RWPE1 (cell line): ENCODE measurements around the gene DPYSL4.

Experiments used
- CTCF ChIA-PET: fragments of 350-600 bp; sonication (Branson Sonifier 250); formaldehyde crosslinking; extraction: SDS; loops from one replicate; lab custom pipeline; 2021; lab: Yijun Ruan, JAX
- POLR2A ChIA-PET: fragments of 400-600 bp; formaldehyde crosslinking; extraction: SDS; loops from one replicate; lab custom pipeline; 2020; ENCODE audit warnings: antibody characterized with exemption; ENCODE audit not compliant: low non-redundant PET; lab: Yijun Ruan, JAX
- DNase-seq: peaks from one replicate; pipeline ENCODE4 v3.0.0; 2012; ENCODE audit warnings: low spot score
- H3K27ac ChIP-seq: fragments of 450-650 bp; 2 replicates; pipeline ENCODE4 v1.5.1; 2017
- TF ChIP-seq, protein P1 (sequence below): fragments of 450-650 bp; conservative IDR thresholded peaks from 2 replicates; pipeline ENCODE4 v1.5.1; 2017; ENCODE audit warnings: low read depth, mild to moderate bottlenecking

The DPYSL4 gene

GRCh38 chr10:132229834-132230556, 43.2 kb downstream of the DPYSL4 start:
- CTCF ChIA-PET: interaction anchor here (1.0 kb wide), 1 partner anchor 14 kb away, joined by 3 read pairs; no protein-coding TSS in a partner anchor
- POLR2A ChIA-PET: no interaction called here
- TF ChIP-seq, protein P1, sequence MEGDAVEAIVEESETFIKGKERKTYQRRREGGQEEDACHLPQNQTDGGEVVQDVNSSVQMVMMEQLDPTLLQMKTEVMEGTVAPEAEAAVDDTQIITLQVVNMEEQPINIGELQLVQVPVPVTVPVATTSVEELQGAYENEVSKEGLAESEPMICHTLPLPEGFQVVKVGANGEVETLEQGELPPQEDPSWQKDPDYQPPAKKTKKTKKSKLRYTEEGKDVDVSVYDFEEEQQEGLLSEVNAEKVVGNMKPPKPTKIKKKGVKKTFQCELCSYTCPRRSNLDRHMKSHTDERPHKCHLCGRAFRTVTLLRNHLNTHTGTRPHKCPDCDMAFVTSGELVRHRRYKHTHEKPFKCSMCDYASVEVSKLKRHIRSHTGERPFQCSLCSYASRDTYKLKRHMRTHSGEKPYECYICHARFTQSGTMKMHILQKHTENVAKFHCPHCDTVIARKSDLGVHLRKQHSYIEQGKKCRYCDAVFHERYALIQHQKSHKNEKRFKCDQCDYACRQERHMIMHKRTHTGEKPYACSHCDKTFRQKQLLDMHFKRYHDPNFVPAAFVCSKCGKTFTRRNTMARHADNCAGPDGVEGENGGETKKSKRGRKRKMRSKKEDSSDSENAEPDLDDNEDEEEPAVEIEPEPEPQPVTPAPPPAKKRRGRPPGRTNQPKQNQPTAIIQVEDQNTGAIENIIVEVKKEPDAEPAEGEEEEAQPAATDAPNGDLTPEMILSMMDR: no peak
- DNase-seq: no peak
- H3K27ac ChIP-seq: no peak overlapping the region

GRCh38 chr10:132230557-132231210, 43.9 kb downstream of the DPYSL4 start:
- no peak overlapping the region for H3K27ac ChIP-seq
- POLR2A ChIA-PET: no interaction called here
- TF ChIP-seq, protein P1: no peak
- CTCF ChIA-PET: interaction anchor here (1.0 kb wide), 1 partner anchor 14 kb away, joined by 3 read pairs; no protein-coding TSS in a partner anchor
- no peak for DNase-seq

GRCh38 chr10:132231656-132232022, 44.9 kb downstream of the DPYSL4 start:
- TF ChIP-seq, protein P1: no peak
- no peak for DNase-seq

DNA sequence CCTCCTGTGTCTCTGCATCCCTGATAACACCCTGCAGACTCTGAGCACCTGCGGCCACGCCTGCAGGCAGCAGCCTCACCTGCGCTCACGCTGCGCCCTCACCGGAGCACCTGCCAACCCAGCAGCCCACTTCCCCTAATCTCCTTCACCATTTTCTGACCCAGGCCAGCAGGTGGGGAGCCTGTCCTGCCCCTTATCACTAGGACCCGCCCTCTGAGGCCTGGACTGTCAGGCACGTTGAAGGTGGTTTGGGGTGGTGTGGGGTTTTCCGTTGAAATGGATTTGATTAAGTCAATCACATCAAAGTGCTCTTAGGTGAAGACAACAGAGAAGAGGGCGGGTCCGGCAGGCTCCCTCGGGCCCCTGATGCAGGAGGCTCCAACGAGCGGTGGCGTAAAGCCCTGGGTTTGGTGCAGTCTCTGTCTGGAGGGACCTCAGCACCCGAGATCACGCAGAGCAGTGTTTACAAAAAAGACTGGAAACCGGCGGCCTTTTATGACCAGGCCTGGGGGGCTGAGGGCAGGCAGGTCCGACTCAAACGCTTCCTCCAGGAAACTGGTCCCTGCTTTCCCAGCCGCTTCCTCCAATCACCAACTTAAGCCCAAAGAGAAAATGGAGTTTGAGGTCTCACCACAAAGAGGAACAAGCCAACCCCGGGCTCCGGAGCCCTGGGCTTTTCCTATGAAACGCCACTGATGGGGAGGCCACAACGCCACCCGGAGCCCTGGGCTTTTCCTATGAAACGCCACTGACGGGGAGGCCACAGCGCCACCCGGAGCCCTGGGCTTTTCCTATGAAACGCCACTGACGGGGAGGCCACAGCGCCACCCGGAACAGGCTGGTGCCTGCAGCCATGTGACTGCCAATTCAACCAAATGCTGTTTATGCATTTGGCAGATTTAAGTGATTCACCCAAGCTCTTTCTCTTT, 45.5 kb downstream of the DPYSL4 start:
- ChIA-PET CTCF (interaction anchor here (0.6 to 0.8 kb wide), 2 partner anchors 121 to 224 kb away, joined by 3 read pairs; no protein-coding TSS in a partner anchor), POLR2A (no interaction called here)
- H3K27ac ChIP-seq: no peak overlapping the region
- TF ChIP-seq, protein P1: no peak
- DNase-seq: no peak

More at GRCh38 chr10:132231656-132232022, 44.9 kb downstream of the DPYSL4 start:
- CTCF ChIA-PET: interaction anchor here (0.6 kb wide), 1 partner anchor 122 kb away, joined by 3 read pairs; no protein-coding TSS in a partner anchor
- H3K27ac ChIP-seq: no peak overlapping the region
- POLR2A ChIA-PET: no interaction called here

GRCh38 chr10:132232981-132233380, 46.2 kb downstream of the DPYSL4 start:
- no peak for DNase-seq
- ChIA-PET CTCF (interaction anchor here (0.8 kb wide), 1 partner anchor 224 kb away, joined by 3 read pairs; no protein-coding TSS in a partner anchor), POLR2A (no interaction called here)
- no peak overlapping the region for H3K27ac ChIP-seq
- TF ChIP-seq, protein P1: no peak
